IPS DF 4.7 (cell line): ENCODE measurements around the gene ULK2.
"Not testable (repeated sequence)": the region's sequence is repeated elsewhere in the genome, so short reads cannot be mapped to it uniquely, and the experiment has no call there.

ENCODE experiments used
- DNase-seq: peaks from one replicate; pipeline ENCODE4 v3.0.0-alpha.2; 2013; ENCODE audit warnings: low spot score; ENCODE audit errors: extremely low read depth

The ULK2 gene

DNA sequence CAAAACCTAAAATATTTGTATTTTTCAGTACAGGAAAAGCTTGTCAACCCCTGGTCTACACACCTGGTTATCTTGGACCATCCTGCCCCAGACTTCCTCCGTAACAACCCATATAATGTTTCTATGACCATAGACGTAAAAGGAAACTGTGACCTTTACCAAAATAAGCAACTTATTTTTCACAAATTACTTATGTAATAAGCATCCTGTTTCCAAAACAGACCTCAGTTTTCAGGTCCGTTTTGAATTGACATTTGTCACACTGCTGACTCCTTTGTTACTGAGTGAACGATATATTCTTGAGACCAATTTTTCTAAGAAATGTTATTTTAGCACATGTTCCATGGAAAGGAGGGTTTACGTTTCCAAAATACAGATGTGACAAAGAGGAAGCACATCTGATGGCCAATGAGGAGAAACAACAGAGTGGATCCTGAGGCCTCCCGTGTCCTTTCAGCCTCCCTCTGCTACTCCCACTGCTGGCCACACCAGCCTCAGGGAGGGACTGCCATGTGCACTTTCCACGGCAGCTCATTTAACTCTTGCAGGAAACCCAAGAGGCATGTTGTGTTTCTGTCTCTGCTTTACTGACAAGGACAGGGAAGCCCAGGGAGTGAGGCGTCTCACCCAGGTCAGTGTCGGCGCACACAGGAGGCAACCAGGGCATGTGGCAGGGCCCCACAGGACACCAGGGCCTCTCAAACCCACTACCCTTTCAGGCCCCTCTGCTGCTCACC is 99.5 kb downstream of the ULK2 start:
- DNase-seq, result no peak

DNA sequence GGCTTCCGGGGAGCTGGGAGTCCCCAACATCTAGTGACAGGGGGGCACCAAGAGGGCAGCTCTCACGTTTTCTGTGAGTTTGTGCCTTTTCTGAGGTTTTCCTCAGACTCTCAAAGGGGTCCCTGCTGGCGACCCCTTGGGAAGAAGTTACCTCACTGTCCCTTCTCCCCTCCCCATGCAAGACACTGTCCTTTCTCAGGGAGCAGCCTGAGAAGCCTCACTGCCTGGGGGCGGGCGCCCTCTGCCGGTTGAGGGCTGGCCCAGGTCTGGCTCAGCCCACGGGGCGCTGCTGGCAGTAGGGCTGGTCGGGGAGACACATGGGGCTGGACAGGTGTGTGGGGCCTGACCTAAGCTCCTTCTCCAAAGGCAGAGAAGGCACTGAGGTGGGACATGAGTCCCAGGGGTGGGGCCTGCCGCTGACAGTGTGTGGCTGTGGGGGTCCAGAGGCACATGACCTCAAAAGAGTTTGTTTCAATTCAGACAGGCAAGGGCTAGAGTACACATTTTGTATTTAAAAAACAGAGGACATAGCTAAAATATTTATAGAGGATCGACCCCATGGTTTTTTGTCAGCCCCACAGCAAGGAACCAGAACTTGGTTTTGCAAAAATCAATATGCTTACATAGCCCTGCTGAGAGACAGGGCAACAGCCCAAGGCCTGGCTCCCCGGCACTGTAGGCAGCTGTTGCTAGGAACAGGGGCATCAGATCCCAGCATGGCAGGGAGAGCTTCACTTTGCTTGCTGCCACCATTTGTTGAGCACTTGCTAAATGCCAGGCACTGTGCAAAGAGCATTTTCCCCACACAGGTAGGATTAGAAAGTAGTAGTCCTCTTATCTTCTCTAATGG is 101.1 kb downstream of the ULK2 start:
- DNase-seq, result no peak

GRCh38 chr17:19766016-19766415 is 101.7 kb downstream of the ULK2 start:
- DNase-seq, result no peak

DNA sequence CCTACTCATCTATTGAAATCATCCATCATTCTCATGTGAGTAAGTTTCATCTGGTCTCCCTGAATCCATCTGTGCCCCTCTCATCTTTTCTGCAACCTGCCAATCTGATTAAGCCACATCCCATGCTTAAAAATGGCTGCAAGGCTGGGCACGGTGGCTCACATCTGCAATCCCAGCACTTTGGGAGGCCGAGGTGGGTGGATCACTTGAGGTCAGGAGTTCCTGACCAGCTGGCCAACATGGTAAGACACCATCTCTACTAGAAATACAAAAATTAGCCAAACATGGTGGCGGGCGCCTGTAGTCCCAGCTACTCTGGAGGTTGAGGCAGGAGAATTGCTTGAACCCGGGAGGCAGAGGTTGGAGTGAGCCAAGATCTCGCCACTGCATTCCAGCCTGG is 103.7 kb downstream of the ULK2 start:
- not testable (repeated sequence) for DNase-seq

DNA sequence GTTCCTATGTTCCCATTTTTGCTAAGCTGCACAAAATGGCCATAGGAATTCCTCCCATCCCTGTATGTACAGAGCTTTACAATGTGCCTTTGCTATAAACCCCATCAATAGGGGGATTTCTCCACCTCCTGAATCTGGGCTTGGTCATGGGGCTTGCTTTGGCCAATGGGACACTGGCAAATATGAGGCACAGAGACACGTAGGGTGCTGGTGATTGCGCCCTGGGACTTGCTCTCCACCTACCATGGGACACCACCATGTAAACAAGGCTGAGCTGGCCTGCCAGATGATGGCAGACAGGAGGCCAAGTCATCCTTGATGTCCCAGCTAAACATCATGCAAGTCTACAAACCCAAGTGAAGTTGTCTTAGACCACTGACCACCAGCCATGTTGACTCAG is 104.3 kb downstream of the ULK2 start:
- DNase-seq, result no peak

GRCh38 chr17:19762515-19762961 is 105.2 kb downstream of the ULK2 start:
- no peak for DNase-seq

DNA sequence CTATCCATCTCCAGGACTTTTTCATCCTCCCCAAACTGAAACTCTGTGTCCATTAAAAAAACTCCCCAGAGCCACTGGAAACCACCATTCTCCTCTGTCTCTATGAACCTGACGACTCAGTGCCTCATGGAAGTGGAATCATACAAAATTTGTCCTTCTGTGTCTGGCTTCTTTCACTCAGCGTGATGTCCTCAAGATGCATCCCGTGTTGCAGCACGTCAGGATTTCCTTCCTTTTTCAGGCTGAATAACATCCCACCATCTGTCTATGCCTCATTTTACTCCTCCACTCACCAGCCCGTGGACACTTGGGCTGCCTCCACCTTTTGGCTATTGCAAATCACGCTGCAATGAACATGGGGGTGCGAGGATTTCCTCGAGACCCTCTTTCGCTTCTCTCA is 107.0 kb downstream of the ULK2 start:
- no peak for DNase-seq

DNA sequence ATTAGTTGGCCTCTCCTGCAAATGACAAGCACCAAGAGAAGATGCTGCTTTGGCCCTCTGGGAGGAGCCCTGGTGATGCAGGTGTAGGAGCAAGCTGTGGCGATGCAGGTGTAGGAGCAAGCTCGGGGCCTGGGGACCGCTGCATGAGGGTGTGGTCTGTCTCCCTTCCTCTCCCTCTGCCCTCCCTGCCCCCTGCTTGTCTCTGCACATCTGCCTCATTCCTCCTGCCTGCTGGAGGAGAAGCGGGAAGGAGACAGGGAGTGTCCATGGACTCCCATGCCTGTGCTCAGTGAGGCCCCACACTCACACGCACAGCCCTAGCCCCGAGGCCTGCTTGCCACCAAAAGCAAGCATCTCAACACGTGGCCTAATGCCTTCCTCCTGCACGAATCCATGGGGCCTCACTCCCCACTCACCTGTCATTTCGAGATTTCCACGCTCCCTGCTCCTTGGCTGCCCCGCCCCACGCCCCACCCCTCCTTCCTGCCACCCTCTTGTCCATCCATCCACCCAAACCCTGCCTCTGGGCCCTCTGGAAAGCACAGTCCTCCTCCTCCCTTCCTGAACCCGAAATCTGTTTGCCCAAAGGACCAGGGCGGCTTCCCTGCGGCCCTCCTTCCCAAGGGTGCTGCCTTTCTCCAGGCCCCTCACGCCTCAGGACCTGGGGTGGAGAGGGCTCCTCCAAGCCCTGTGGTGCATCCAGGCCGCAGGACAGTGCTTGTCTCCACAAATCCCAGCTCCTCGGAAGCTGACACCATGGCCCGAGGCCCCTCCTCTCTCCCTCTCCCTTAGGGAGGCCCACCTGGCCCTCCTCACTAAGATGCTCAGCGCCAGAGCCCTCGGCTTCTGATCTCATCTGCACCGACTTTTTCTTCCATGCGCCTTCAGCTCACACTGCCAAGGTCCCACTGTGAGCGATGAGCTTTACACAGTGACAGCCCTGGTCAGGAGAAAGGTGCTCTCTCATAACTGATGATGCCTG is 107.9 kb downstream of the ULK2 start:
- no peak for DNase-seq

GRCh38 chr17:19757536-19758180 is 110.1 kb downstream of the ULK2 start:
- DNase-seq, result no peak

DNA sequence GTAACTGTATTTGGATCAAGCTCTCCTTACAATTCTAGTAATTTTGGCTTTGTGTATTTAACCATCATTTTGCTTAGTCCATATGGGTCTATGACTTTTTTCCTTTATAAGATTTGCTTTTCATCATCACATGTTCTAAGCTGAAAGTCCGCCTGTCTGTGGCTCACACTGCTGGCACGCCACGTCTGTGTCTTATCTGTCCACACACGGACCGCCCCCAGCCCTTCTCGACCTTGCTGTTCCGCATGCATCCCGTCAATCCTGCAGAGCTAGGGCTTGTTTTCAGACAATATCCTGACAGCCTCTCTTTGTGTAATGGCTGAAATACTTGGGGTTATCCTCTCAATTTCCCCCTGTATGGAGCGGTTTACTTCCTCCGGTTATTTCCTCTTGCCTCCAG is 111.2 kb downstream of the ULK2 start:
- DNase-seq, result no peak

- no peak for DNase-seq
These were observed 111.8 kb downstream of the ULK2 start for GRCh38 chr17:19755821-19756510.

DNA sequence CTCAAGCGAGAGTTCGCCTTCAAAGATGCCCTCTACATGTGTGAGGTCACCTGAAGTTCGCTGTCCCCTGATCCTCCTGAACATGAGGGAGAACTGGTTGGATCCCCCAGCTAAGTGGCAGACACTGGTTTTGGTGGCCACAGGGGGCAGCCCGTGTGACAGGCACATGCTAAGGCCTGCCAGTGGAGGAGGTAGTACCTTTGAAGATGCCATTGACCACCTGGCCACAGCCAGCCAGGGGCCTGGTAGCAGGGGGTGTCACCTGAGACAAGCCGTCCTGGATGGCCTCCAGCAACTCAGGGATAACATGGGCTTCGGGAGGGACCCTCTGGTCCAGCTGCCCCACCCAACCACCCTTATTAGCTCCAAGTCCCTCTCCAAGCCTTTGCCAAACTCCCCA is 112.3 kb downstream of the ULK2 start:
- DNase-seq, result no peak

- DNase-seq, result no peak
These were observed 113.9 kb downstream of the ULK2 start for GRCh38 chr17:19753661-19754463.

DNA sequence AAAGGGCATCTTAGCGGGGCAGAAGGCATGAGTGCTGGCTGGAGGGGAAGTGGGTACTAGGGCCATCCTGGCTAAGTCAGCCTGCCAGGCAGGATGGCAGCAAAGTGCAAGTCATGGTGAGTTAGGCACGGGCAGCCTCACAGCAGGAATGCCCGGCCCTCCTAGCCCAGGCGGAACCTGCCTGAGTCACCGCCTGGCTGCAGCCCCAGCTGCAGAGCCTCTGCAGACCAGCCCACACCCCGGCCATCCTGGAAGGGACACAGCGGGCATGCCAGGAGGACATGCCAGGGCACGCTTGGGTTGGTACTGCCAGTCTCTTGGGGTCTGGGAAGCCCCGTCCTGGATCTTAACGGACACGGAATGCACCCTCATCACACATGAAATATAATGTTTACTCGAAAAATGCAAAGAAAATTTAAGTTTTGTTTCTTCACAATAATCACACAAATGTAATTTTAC is 114.7 kb downstream of the ULK2 start:
- no peak for DNase-seq

- no peak for DNase-seq
These were observed 115.3 kb downstream of the ULK2 start for GRCh38 chr17:19752216-19753050.

- DNase-seq, result no peak
These were observed 116.9 kb downstream of the ULK2 start for GRCh38 chr17:19750835-19751234.

DNA sequence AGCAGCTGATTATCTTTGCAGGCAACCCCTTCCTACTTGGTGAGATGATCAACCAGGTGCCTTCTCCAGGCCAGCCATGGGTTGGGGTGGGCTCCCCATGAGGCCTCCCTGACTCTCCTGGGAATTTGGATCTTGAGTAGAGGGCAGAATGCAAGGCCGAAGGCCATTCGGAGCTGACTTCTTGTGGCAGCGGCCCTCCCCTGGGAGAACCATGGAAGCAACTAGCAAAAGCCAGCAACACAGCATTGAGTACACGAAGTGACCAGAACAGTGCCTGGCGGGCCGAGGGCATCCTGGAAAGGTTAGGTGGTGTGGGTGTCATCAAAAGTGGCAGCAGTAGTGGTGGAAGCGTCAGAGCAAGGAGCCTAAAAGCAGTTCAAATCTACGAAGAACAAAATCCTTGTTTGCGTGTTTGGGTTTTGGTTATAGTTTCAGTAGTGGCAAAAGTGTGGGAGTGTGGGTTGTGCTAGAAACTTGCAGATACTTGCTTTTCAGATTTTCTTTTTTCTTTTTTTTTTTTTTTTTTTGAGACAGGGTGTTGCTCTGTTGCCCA is 117.6 kb downstream of the ULK2 start:
- DNase-seq, result no peak

DNA sequence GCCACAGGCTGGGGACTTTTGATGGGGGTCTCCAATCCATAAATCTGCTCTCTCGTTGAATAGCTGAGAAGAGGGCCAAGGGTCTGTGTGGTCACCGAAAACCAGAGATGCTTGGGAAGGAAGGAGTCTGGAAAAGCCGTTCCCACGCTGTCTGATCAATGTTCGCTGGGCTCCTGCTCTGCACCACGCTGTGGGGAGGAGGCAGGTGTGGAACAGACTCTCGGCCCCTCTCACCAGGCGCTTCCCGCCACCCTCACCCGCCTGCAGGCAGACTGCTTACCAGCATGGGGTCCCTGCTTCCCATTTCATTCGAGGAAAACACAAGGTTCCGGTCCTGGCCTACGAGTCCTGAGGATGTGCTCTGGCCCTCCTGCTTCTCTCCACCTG is 118.9 kb downstream of the ULK2 start:
- DNase-seq, result no peak
